Measurements from ENCODE around the gene PRKN.

DNA sequence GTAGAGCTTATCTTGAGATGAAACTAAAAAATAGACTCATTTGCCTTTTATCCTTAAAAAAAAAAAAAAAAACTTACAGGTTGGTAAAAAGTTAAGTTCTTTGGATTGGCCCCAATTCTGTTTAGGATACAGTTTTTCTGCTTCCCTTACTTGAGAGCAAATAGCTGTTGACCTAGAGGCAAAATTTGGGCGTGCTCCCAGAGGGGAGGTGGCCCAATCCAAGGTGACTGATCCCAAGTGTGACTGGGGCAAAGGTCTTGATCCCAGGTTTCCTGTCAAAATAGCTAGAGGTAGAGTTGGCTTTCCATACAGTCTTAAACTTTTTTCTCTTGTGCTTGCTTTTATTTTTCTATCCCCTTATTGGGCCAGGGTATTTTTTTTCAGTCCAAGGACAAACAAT is 1089.9 kb downstream of the PRKN start:
- no peak for TF ChIP-seq CTCF (IDR thresholded peaks at IDR 0.05)
- no peak for TF ChIP-seq POLR2A (IDR thresholded peaks at IDR 0.05)
